Heart left ventricle (tissue), 16 donors: ENCODE measurements around the gene ATG3. TPM values are rescaled to one million over a fixed set of nuclear protein-coding genes. Genes with fewer than 3 reads are reported as not detected.

ENCODE experiments used
- ATAC-seq, 4 donors: fragments of 200-7000 bp; cut with Tn5 transposase; one replicate each; pipeline ENCODE4 v1.9.1; 2020 to 2022; ENCODE audit warnings: moderate library complexity in 4 of 4, mild to moderate bottlenecking in 3 of 4, moderate number of reproducible peaks in 1 of 4
- DNase-seq, 5 donors: peaks; one replicate each; pipeline ENCODE4 v3.0.0-alpha.2; 2020
- H3K27ac ChIP-seq, 12 donors: fragments of 200-600 bp; sonication (generic) in 4 of 12; one replicate each; pipeline versions ENCODE4 v1.5.0 to v1.8.0; 2016 to 2022; ENCODE audit warnings: mild to moderate bottlenecking in 2 of 12
- H3K27me3 ChIP-seq, 9 donors: fragments of 200-600 bp; sonication (generic) in 2 of 9; one replicate each; pipeline versions ENCODE4 v1.5.1 to v1.8.0; 2016 to 2022; ENCODE audit warnings: mild to moderate bottlenecking in 3 of 9
- H3K36me3 ChIP-seq, 9 donors: fragments of 200-600 bp; sonication (generic) in 2 of 9; one replicate each; pipeline versions ENCODE4 v1.5.0 to v1.8.0; 2018 to 2022; ENCODE audit warnings: mild to moderate bottlenecking in 2 of 9
- H3K4me1 ChIP-seq, 12 donors: fragments of 200-600 bp; sonication (generic) in 4 of 12; one replicate each; pipeline versions ENCODE4 v1.5.0 to v1.8.0; 2016 to 2022; ENCODE audit warnings: mild to moderate bottlenecking in 3 of 12
- H3K4me3 ChIP-seq, 12 donors: fragments of 200-600 bp; sonication (generic) in 4 of 12; one replicate each; pipeline versions ENCODE4 v1.5.0 to v1.8.0; 2017 to 2022; ENCODE audit warnings: mild to moderate bottlenecking in 9 of 12, moderate library complexity in 4 of 12
- H3K9me3 ChIP-seq, 12 donors: fragments of 200-600 bp; sonication (generic) in 4 of 12; one replicate each; pipeline versions ENCODE4 v1.5.0 to v1.8.0; 2016 to 2022; ENCODE audit warnings: mild to moderate bottlenecking in 1 of 12
- CTCF ChIP-seq, 12 donors: fragments of 200-600 bp; sonication (generic) in 4 of 12; IDR thresholded peaks; one replicate each; pipeline versions ENCODE4 v1.5.0 to v1.8.0; 2018 to 2022; ENCODE audit warnings: antibody characterized with exemption in 12 of 12, mild to moderate bottlenecking in 5 of 12
- POLR2A ChIP-seq, 2 donors: fragments of 450-650 bp; IDR thresholded peaks; one replicate each; pipeline ENCODE4 v1.6.1; 2017; ENCODE audit warnings: antibody characterized with exemption in 2 of 2, mild to moderate bottlenecking in 2 of 2, moderate library complexity in 2 of 2
- WGBS, 4 donors: extraction: QIAGEN DNeasy Blood & Tissue Kit in 2 of 4; methylation state at CpG; one replicate each; pipeline versions ENCODE4 v1.1.5 to v1.1.7; 2013 to 2018; 5-methylcytosine and 5-hydroxymethylcytosine counted together
- intact Hi-C, 10 donors: fragments of 100-400 bp; cut with DNase I; formaldehyde crosslinking; loops; one replicate each; pipeline versions ENCODE4 v1.11.1 to v1.14.2; 2022
- polyA plus RNA-seq, 2 donors: library from polyadenylated mRNA; stranded (reverse); fragments of 200-250 nt; gene quantifications; one replicate each; pipeline ENCODE4 v1.2.3, GENCODE V29; 2013
- total RNA-seq, 9 donors: library from RNA; depleted of rRNA in 2 of 9; stranded (reverse); fragments of >200 nt in 2 of 9; fragmentation: NEBNext Ultra II Directional in 3 of 9; extraction: Animal tissue kit (Norgen Biotek cat#: 25700) in 3 of 9; gene quantifications; one replicate each; pipeline versions ENCODE4 v1.1.0 to v1.2.4, GENCODE V29; 2016 to 2023
- donor health status: ischemic (EF 13 %, LVEDD 7.1; RV severe dilation, severe dysfunction).
- donor health status: healthy with polysubstance abuse.
- donor health status: DM: no; HTN: yes; CAD: no.
- donor health status: DM: no; HTN: no; CAD: no.
- donor health status: ischemic (EF 25% LVEDD 6.9; RV normal size, moderate dysfunction).
- donor health status: ischemic (EF 25% LVEDD 5.7; RV mildly dilated, moderate dysfunction).
- donor health status: healthy.
- donor health status: DM: yes; HTN: yes; CAD: no.
- donor health status: ischemic (EF 35%, LVEDD 5.7; RV mildly dilated, moderate dysfunction).
- donor health status: nonischemic (EF 11% LVEDD 7.7; RV severe dilation, severe dysfunction).
- donor health status: DM: yes; HTN: yes; CAD: no.
- donor health status: PGD.
- donor health status: ischemic (EF 29% LVEDD 5.4; RV normal size, mild dysfunction).
- donor health status: nonischemic (EF 23%, LVEDD 6.1; RV moderate dilation, normal function).

The ATG3 gene
- total and polyA plus RNA-seq, 11 donors: 20.1 to 75.9 (median 47.2) TPM

DNA sequence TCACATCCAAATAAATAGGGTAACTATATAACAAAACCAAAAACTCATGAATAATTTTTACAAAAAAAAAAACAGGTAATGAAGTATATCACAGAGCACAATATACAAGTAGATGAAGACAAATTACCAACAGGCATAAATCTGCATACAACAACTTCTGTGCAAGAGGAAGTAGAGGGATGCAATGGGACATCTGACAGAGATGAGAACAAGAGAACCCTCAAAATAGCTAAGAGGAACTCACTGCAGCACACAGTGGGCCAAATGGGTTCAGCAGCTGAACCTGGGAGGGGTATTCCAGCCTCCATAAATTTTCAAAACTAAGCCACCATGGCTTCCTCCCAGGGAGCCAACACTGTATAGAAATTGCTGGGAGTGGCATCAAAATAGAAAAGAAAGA, 52.9 kb downstream of the ATG3 start:
- peaks cover 0 to 11% (median 2%) of the 10 kb centered on the region in 12 donors for H3K9me3 ChIP-seq
- no peak for ATAC-seq
- no peak for TF ChIP-seq POLR2A (IDR thresholded peaks at IDR 0.05)
- no peak for TF ChIP-seq CTCF (IDR thresholded peaks at IDR 0.05)
- no peaks in the 10 kb centered on the region for H3K36me3 ChIP-seq
- intact Hi-C loops: no loop called here
- no peak overlapping the region for H3K4me3 ChIP-seq
- H3K4me1 ChIP-seq: peaks cover 0 to 23% (median 3%) of the 10 kb centered on the region in 12 donors
- DNase-seq: no peak
- peak overlapping the region in 4 of 12 donors; percentile 3 to 45 (median 16) for H3K27ac ChIP-seq
- H3K27me3 ChIP-seq: no peaks in the 10 kb centered on the region

DNA sequence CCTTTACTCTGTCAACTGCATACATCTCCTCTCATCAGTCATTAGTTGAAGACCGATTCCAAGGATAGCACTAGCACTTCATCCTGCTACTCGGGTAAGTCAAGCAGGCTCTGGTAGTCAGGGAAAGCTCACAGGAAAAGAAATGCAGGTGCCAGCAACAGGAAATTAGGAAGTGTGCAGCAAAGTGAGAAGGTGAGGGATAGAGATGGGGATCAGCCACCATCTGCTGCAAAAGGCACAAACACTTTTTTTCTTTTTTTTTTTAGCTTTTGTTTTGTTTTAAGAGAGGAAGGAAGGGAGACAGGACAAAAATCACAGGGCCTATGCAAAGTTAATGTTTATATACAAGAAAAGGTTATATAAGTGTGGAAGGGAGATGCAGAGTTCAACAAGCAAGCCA, 53.5 kb downstream of the ATG3 start:
- Histone ChIP-seq H3K4me3 (no peak overlapping the region), H3K4me1 (peaks cover 0 to 23% (median 3%) of the 10 kb centered on the region in 12 donors), H3K9me3 (peaks cover 0 to 11% (median 2%) of the 10 kb centered on the region in 12 donors), H3K27me3 (no peaks in the 10 kb centered on the region), H3K27ac (no peak overlapping the region), H3K36me3 (no peaks in the 10 kb centered on the region)
- no peak for ATAC-seq
- WGBS, 4 donors: 60 to 82% (median 70%) methylated on average over 2 of the region's 2 CpGs
- intact Hi-C loops: no loop called here
- TF ChIP-seq CTCF (IDR thresholded peaks at IDR 0.05) (no peak), POLR2A (IDR thresholded peaks at IDR 0.05) (no peak)
- DNase-seq: no peak

DNA sequence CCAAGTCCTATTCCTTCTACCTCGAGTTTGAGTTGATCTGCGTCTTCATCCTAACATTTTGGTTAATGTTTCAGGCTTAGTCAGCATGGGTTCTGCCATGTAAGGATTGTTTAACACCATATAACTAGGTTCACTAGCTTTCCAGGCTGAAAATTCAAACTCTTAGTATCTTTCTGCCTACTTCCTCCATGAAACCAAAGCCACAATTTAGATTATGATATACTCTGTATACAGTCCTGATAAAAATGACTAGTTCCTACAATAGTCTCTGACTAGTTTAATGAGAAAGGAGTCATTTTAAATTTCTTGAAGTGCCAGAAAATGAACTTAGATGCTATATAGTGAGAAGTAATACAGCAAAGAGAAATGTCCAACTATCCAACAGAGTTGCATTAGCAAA, 55.9 kb downstream of the ATG3 start:
- no peak overlapping the region for H3K4me3 ChIP-seq
- H3K36me3 ChIP-seq: no peaks in the 10 kb centered on the region
- DNase-seq (no peak), ATAC-seq (no peak)
- no peak overlapping the region for H3K27ac ChIP-seq
- intact Hi-C loops: no loop called here
- no peaks in the 10 kb centered on the region for H3K9me3 ChIP-seq
- H3K27me3 ChIP-seq: no peaks in the 10 kb centered on the region
- no peak for TF ChIP-seq CTCF (IDR thresholded peaks at IDR 0.05)
- TF ChIP-seq POLR2A (IDR thresholded peaks at IDR 0.05): no peak
- H3K4me1 ChIP-seq: peaks cover 0 to 23% (median 3%) of the 10 kb centered on the region in 12 donors
- WGBS, 4 donors: 23 to 60% (median 31%) methylated on average over 2 of the region's 2 CpGs

- no peak overlapping the region for H3K27ac ChIP-seq
- DNase-seq: no peak
- no peak overlapping the region for H3K4me3 ChIP-seq
- ATAC-seq: no peak
- peaks cover 0 to 19% (median 0%) of the 10 kb centered on the region in 12 donors for H3K4me1 ChIP-seq
- H3K27me3 ChIP-seq: no peaks in the 10 kb centered on the region
- intact Hi-C loops: no loop called here
- no peak for TF ChIP-seq POLR2A (IDR thresholded peaks at IDR 0.05)
- no peak for TF ChIP-seq CTCF (IDR thresholded peaks at IDR 0.05)
- no peaks in the 10 kb centered on the region for H3K36me3 ChIP-seq
- no peaks in the 10 kb centered on the region for H3K9me3 ChIP-seq
- 68 to 82% (median 79%) methylated on average over 3 of the region's 3 CpGs for WGBS, 4 donors
Observed at GRCh38 chr3:112504123-112504522, 57.6 kb downstream of the ATG3 start.
